HG03097 (cell line): ENCODE data around the gene SLC6A12.
"Not testable (repeated sequence)": the region's sequence is repeated elsewhere in the genome, so short reads cannot be mapped to it uniquely, and the experiment has no call there.

Experiments
- ATAC-seq: cut with Tn5 transposase; IDR thresholded peaks from one replicate; pipeline ENCODE4 v1.9.1; 2021; ENCODE audit not compliant: unreplicated experiment, low FRiP score

SLC6A12 gene

DNA sequence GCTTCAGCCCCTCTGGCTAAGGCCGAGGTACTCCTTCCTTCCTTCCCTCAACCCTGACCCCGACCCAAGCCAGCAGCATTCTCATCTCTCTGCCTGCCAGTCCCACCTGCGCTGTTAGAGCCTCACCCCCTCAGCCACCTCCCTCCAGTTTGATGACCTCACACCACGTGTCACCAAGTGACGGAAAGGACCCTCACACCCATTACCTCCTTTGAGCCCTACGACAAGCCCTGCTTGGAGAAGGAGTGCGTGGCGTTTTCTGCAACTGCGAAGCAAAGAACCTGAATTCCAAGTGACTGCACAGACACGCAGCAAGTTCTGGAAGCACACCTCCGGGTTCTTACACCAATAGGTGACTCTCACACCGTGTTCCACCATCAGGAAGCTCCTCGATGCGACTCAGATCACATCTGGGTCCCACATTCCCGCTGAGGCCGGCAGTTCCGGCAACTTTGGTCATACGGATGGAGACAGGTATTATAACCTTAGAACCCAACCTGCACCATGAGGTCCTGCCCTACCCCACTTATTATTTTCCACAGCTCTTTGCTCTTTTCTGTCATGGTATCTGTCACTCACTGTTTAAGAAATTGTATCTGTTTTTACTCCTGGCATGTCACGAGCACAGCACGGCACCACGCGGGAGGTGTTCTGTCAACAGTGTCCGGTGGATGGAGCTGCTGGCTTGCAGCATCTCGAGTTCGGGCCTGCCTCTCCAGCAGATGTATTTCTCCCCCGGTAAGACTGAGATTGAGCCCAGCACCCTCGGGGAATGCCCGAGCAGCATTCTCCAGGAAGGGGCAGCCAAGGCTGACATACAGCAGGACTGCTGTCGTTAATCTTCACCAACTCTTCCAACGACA, 5.0 kb upstream of the SLC6A12 start:
- ATAC-seq: no peak

DNA sequence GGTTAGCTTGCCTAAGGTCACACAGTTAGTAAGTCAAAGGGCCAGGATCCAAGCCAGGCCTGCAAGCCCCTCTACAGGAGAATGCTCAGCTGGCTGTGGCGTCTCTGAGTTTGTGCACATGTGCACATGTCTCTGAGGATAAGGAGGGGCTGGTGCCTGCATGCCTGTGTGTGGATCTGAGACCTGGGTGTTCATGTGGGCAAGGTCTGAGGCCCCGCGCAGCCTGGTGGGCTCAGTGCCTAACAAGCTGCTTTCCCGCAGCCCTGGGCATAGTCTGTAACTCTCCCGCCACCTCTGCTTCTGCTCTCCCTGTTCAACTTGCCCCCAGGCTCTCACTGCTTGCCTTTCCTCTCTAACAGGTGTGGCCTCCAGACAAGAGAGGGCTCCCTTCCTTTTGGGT, 4.3 kb upstream of the SLC6A12 start:
- no peak for ATAC-seq

DNA sequence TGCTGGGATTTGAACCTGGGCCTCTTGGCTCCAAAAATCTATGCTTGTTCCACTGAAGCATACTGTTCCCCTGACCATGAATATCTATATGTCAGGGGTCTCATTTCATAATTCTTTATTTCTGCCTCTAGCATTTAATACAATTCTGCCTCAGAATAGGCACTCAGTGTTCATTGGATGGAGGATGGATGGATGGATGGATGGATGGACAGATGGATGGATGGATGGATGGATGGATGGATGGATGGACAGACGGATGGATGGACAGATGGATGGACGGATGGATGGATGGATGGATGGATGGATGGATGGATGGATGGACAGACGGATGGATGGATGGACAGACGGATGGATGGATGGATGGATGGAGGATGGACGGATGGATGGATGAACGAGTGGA, 3.1 kb upstream of the SLC6A12 start:
- ATAC-seq: not testable (repeated sequence)

DNA sequence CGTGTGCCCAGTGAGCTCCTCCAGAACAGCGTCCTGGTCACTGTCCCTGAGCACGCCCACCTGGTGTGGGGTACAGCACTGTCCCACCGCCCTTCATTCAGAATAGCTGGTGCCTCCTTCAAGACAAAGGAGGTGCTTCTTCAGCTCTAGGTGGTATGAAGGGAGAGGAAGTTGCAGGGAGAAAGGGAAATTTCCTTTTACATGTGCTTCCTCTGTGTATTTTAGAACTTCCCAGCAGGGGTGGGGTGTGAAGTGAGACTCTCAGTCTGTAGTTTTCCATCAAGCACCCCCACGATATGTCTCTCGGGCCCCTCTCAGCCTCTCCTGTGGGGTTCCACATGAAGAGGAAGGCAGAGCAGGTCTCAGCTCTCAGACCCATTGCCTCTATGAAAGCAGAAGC, 1.2 kb upstream of the SLC6A12 start:
- no peak for ATAC-seq

DNA sequence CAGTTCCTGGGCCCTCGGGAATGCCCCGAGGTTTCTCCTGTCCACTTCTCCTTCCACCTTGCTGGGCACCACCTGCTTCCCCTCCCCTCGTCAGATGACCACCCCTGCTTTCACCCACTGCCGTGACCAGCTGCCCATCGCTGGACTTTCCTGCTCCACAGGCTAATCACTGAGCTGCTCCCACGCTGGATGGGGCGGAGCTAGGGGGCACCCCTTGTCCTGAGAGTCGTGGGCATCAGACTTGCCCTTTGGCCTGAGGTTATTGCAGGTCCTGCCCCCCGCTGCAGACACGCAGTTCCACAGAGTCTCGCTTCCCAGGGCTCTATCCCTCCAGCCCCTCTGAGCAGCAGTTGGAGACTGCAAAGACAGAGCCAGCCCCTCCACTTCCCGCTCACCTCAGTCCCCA, 427 bp downstream of the SLC6A12 start:
- ATAC-seq: no peak

DNA sequence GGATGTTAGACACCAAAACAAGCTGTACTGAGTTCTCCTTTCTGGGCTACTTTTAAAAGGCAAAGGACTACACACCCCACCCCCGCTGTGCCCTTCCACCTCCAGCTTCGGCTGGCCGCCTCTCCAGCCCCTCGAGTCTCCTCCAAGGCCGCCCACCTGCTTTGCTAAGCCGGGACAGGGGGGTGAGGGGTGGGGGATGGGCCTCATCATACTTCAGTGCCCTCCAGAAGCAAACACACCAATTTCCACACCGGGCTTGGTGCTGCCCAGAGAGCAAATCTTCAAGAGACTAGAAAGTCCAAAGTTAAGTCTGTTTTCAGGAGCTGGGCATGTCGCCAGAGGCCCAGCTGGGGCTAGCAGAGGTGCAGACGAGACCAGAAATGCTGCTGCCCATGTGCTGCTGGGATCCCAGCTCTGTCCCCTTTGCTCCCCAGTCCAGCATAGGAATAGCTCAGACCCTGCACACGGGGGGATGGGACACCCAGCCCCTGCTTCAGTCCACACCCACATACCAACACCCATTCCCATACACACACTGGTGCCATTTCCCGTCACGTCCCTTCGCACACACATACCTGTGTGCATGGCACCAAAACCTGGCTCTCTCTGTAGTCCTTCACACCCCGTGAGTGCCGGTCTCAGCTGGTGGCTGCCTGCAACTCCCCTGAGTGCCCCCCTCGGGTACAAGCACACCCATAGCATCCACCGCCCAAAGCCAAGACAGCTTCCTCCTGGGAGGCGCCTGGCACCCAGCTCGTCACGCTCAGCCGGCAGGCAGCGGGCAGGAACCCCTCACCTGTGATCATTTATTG, 1.0 kb downstream of the SLC6A12 start:
- no peak for ATAC-seq

DNA sequence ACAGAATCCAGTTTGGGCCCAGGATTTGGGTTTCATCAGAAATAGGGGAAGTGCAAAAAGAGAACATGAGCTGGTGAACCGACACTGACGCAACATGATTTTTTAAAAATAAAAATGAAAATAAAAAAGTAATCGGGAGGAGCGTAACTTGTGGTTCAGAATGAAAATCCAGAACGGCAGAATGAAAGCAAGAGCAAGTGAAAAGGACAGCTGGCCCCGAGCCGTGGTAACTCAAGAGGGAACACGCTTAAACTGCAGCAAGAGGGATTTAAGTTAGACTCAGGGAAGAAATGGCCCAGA, 1.6 kb downstream of the SLC6A12 start:
- ATAC-seq: no peak

DNA sequence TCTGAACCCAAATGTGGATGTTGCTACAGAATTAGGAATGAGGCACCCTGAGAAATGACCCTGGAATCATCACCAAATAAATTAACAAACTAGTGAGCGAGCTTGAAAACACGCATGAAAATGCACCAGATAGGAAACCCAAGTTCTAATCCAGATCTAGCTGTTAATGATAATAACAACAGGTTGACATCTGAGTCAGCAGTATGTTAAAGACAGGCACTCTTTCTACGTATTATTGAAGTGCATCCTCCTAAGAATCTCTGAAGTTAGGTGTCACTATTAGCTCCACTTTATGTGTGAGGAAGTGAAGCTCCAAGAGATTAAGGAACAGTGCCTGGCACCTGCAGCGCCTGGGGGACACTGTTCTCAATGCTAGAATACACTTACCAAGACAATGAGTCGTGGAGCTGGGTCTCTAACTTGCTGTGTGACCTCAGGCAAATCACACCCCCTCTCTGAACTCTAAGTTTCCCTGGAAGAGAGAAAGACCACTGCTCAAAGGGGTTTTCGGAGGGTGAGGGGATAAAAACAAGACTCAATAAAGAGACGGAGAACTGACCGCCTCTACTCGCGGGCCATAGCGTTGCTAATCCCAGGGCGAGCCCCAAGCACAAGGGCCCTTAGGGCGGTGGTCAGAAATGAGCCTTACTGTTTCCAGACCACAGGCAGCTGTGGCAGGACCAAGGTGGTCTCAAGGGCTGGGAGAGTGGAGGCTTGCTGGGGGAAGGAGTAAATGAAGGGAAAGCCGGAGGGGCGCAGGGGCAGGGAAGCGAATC, 2.1 kb downstream of the SLC6A12 start:
- no peak for ATAC-seq

DNA sequence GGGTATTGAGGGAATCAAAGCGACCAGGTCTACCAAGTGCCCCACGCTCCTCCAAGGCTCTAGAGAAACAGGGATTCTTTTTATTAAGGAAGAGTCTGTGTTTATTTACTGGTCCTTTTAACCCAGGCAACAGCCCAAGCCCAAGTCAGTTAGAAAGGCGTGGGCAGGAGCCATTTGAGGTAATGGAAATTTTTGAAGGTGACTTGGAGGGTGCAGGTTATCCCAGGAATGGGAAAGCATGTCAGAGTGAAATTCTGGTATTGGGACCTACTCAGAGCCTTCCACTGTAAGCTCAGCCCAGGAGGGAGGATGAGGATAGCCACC, 2.9 kb downstream of the SLC6A12 start:
- ATAC-seq: no peak

DNA sequence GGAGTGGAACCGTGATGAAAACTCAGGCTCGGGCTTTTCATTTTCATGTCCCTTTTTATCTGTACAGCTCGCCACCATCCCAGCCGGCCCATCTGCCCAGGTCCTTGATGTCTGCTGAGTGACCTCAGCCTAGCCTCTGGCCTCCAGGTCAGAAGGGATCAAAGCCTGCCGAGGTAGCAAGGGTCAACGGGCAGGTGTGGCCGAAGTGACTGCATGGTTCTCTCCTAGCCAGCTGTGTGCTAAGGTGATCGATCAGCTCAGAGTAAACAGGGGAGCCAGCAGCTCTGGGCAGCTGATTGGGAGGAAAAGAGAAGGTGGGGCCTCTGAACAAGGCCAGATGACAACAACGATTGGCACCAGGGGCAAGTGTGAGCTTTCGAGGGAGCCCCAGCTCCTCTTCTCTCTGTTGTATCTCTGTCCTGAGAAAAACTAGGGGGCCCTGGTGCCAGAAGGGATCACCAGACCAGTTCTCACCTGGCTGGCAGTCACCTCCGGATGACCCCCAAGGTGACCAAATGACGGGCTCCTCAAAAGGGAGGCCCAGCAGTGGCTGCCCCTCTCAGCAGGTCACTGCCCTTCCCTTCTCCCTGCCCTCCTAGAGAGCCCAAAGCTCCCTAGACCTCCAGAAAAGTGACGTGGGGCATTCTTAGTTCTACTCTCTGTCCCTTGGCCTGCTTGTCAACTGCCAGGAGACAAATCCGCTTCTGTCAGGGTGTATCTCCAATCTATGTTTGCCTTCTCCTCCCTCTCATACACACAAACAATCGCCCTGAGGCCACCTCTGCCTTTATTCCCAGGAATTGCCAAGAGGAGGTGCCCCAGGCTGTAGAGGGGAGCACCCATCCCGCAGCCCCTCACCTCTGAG, 3.4 kb downstream of the SLC6A12 start:
- no peak for ATAC-seq

DNA sequence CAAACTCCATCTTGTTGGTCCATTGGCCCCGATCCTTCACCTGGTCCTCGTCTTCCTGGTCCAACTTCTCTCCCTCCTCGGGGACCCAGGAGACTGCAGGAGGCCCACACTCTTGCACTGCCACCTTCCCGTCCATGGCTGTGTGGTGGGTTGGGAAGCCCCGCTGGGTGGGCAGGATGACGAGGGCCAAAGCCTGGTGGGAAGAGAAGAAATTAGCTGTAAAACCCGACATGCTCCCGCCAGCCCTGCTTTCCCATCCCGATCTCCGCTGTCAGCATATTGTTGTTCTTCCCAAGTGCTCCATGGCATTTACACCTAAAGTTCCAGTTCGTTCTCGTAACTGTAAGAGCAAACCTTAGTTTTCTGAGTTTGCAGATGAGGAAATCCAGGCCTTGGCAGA, 4.1 kb downstream of the SLC6A12 start:
- ATAC-seq: no peak

DNA sequence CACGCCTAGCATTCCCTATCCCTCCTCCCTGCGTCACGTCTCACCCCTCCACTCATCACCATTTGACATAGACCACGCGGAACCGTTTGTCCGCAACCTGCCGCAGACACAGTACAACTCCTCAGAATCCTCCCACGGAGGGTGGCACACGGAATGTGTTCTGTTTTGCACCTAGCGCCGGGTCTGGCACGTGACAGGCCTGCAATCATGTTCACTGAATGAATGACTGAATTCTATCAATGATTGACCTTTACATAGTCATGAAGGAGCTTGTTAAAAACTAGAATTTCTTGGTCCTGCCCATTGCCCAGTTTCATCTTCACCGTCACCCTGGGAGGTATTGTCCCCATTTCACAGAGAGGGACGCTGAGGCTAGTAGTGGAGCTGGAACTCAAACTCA, 4.7 kb downstream of the SLC6A12 start:
- ATAC-seq: no peak

DNA sequence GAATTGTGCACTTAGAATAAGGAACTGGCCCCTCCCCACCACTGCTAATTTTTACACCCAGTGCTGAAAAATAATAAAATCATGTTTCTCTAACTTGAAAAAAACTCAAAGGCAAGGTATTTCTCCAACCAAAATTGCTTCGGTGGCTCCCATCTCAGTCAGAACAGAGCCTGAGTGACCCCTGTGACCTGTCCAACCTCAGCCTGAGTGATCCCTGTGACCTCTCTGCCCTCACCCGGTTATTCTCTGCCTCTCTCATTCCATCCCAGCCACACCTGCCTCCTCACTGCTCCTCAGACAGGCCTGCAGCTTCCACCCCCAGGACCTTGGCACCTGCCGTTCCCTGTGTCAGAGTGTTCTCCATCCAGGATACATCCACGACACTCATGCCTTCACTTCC, 5.1 kb downstream of the SLC6A12 start:
- ATAC-seq: no peak

DNA sequence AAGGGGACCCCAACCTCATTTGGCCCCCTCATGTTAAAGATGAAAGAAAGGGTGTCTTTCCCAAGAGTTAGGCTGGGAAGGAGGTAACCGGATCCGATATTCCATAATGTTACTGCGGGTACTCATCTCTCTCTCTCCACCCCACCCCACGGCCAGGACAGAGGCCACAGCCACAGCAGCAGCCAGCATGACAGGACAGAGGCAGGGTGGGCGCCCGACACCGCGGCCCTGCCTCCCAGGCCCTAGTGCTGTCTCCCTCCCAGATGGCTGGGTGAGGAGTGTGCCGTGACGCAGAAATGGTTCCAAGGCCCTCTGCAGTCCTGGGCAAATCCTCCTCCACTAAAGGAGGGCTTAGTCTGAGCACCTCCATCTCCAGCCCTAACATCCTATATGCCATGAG, 6.2 kb downstream of the SLC6A12 start:
- no peak for ATAC-seq

DNA sequence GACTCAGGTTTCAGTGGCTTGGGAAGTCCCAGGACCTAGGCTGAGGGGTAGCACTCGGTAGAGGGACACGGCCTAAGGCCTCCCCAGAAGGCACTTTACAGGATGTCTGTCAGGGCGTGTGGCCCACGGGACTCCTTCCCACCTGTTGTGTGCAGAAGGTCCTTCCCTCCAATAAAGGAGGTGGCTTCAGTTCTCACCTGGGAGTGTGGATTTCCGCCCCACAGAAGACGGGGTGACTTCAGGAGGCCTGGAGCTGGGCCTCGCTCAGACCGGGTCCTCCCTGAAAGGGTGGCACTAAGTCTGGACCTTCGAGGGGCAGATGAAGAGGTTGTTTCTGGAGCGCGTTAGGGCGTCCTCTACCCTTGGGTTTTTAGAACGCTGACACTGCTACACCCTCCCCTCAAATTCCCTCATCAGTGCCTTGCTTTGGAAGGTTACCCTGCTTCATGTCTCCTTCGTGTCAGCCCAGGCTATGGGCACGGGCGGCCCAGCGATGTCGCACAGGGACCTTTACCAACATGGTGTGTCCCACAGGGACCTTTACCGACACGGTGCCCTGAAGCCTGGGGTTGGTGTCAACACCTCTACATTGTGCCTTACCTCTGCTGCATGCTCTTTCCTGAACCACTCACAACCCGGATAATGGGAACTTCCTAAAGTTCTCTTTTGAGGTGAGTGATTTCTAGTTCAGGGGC, 7.1 kb downstream of the SLC6A12 start:
- ATAC-seq: no peak

DNA sequence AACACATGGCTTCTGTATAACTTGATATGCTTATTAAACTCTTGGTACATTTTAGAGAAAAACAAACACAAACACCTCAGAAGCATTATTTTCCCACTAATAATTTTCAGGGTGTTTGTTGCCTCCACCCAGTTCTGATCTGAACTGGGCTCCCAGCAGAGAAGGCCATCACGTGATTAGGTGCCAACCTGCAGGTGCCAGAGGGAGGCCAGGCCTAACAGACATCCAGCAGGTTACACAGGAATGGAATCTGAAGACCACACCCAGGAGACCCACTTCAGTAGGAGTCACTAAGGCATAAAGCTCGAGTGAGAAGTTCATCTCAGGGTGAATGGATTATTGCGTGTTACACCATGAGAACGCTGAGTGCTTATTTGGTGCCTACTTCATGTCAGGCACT, 8.9 kb downstream of the SLC6A12 start:
- ATAC-seq: no peak

DNA sequence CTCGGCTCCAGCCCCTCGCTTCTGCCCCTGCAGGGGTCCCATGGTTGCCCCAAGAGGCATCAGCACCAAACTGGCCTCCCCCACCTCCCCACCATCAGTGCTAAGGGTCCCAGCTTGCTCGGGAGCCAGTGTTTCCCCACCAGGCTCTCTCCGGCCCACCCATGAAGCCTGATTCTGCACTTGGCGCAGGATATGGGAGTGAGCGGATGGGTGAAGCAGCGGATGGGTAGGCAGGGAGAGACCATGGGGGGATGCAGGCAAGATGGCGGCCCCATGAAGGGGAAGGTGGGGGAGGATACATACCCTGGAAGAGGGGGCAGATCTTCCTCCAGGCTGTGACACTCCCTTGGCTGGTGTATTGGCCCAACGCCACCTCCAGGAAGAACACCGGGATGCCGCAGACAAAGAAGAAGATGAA, 9.7 kb downstream of the SLC6A12 start:
- no peak for ATAC-seq

DNA sequence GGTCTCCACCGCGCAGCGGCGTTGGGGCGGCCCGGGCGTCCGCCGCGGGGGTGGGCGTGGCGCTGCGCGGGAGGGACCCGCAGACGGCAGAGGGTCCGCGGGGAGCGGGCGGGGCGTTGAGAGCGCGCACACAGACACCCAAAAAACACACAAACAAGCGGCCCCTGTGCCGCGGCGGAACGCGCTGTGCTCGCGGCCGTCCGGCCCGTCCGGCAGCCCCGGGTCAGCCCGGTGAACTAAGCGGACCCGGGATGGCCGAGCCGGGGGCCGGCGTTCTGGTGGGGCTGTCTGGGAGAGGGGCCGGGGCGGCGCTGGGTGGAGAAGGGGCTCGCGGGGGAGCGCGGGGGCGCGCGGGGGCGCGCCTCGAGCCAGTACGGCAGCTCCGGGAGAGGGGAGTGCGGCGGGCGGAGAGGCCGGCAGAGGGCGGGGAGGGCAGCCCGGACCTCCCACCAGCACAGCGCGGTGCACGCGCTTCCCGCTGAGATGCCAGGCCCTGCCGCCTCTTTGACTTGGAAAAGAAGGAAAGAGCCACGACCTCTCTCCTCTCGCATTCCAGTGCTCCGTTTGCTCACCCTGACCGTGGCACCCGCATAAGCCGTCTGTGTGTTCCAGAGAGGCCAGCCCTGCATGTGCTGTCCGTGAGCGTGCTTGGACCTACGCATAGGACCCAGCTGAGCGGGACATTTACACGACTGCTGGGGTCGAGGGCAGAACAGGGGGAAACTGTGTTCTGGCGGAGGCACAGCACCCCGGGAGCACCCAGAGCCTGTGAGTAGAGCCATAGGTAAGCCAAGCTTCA, 10.3 kb downstream of the SLC6A12 start:
- no peak for ATAC-seq

DNA sequence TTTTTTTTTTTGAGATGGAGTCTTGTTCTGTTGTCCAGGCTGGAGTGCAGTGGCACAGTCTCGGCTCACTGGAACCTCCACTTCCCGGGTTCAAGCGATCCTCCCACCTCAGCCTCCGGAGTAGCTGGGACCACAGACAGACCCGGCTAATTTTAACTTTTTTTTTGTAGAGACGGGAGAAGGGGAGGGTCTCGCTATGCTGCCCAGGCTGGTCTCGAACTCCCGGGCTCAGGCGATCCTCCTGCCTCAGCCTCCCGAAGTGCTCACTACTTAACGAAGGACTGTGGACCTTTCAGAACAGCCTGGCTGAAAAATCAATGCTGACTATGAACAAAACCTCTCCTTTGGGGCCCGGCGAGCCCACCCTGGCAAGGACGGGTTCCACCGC, 10.9 kb downstream of the SLC6A12 start:
- ATAC-seq: no peak
